Measurements from ENCODE around the gene C1orf35.
A peak's percentile ranks its signal among the peaks of the same experiment; 100 is the strongest.

The C1orf35 gene

GRCh38 chr1:228143480-228144192, 40.5 kb upstream of the C1orf35 start:
- peaks cover 6% of the 10 kb centered on the region; the same call in 1 of the 2 replicates for H3K36me3 ChIP-seq (replicated peaks; ENCODE audit: insufficient read depth, low read length)
- H3K9ac ChIP-seq (ENCODE audit: low read length), result no peak overlapping the region
- no peaks in the 10 kb centered on the region for H3K9me3 ChIP-seq (replicated peaks; ENCODE audit: insufficient read depth, low read length)
- H3K79me2 ChIP-seq (ENCODE audit: low read length), result peaks cover 75% of the 10 kb centered on the region
- H3F3A ChIP-seq (ENCODE audit: insufficient read depth, low read length), result peaks cover 15% of the 10 kb centered on the region
- peaks cover 32% of the 10 kb centered on the region for H4K20me1 ChIP-seq (ENCODE audit: insufficient read depth, low read length)
- no peak overlapping the region for H3K4me3 ChIP-seq (ENCODE audit: low read length)
- H3K9me2 ChIP-seq (replicated peaks; ENCODE audit: insufficient read depth, low read length), result no peaks in the 10 kb centered on the region
- DNase-seq, result no peak
- TF ChIP-seq EZH2phosphoT487 (IDR thresholded peaks at IDR 0.05; ENCODE audit: low read length) (no peak), EZH2 (optimal IDR thresholded peaks at IDR 0.05; ENCODE audit: low read depth, low read length) (no peak)
- H2AFZ ChIP-seq (ENCODE audit: low read length), result no peak overlapping the region
- H3K27ac ChIP-seq (ENCODE audit: low read length), result no peak overlapping the region
- peaks cover 14% of the 10 kb centered on the region for H3K4me1 ChIP-seq (ENCODE audit: low read length)
- H3K4me2 ChIP-seq (ENCODE audit: low read depth, low read length), result no peak overlapping the region
- H3K27me3 ChIP-seq (replicated peaks; ENCODE audit: insufficient read depth, low read length), result no peaks in the 10 kb centered on the region

- no peaks in the 10 kb centered on the region for H3K9me3 ChIP-seq (replicated peaks; ENCODE audit: insufficient read depth, low read length)
- H3K79me2 ChIP-seq (ENCODE audit: low read length), result peaks cover 72% of the 10 kb centered on the region
- H3K9me2 ChIP-seq (replicated peaks; ENCODE audit: insufficient read depth, low read length), result no peaks in the 10 kb centered on the region
- peaks cover 6% of the 10 kb centered on the region; the same call in 1 of the 2 replicates for H3K36me3 ChIP-seq (replicated peaks; ENCODE audit: insufficient read depth, low read length)
- H3K4me1 ChIP-seq (ENCODE audit: low read length), result peaks cover 14% of the 10 kb centered on the region
- no peak for DNase-seq
- H2AFZ ChIP-seq (ENCODE audit: low read length), result no peak overlapping the region
- H3K27ac ChIP-seq (ENCODE audit: low read length), result no peak overlapping the region
- H4K20me1 ChIP-seq (ENCODE audit: insufficient read depth, low read length), result peaks cover 32% of the 10 kb centered on the region
- H3K4me2 ChIP-seq (ENCODE audit: low read depth, low read length), result no peak overlapping the region
- TF ChIP-seq EZH2phosphoT487 (IDR thresholded peaks at IDR 0.05; ENCODE audit: low read length) (no peak), EZH2 (optimal IDR thresholded peaks at IDR 0.05; ENCODE audit: low read depth, low read length) (no peak), CTCF (IDR thresholded peaks at IDR 0.05; ENCODE audit: low read length) (no peak)
- peaks cover 15% of the 10 kb centered on the region for H3F3A ChIP-seq (ENCODE audit: insufficient read depth, low read length)
- no peak overlapping the region for H3K9ac ChIP-seq (ENCODE audit: low read length)
- 0 out of 2 replicates have a peak, but pooled peaks cover 8% of the 10 kb centered on the region for H3K27me3 ChIP-seq (replicated peaks; ENCODE audit: insufficient read depth, low read length)
- no peak overlapping the region for H3K4me3 ChIP-seq (ENCODE audit: low read length)
These were observed 39.6 kb upstream of the C1orf35 start for GRCh38 chr1:228142701-228143136.

GRCh38 chr1:228142155-228142691, 39.1 kb upstream of the C1orf35 start:
- H3K27ac ChIP-seq (ENCODE audit: low read length), result no peak overlapping the region
- H3K4me3 ChIP-seq (ENCODE audit: low read length), result peak overlapping the region; percentile 95
- 0 out of 2 replicates have a peak, but pooled peaks cover 6% of the 10 kb centered on the region for H3K36me3 ChIP-seq (replicated peaks; ENCODE audit: insufficient read depth, low read length)
- H3K4me2 ChIP-seq (ENCODE audit: low read depth, low read length), result peak overlapping the region; percentile 89
- peak overlapping the region; percentile 97; the same call in 1 of the 2 replicates for H3K9ac ChIP-seq (ENCODE audit: low read length)
- peaks cover 15% of the 10 kb centered on the region for H3F3A ChIP-seq (ENCODE audit: insufficient read depth, low read length)
- peaks cover 71% of the 10 kb centered on the region for H3K79me2 ChIP-seq (ENCODE audit: low read length)
- H4K20me1 ChIP-seq (ENCODE audit: insufficient read depth, low read length), result peaks cover 32% of the 10 kb centered on the region
- H3K27me3 ChIP-seq (replicated peaks; ENCODE audit: insufficient read depth, low read length), result 0 out of 2 replicates have a peak, but pooled peaks cover 9% of the 10 kb centered on the region
- TF ChIP-seq EZH2phosphoT487 (IDR thresholded peaks at IDR 0.05; ENCODE audit: low read length), result no peak
- TF ChIP-seq EZH2 (optimal IDR thresholded peaks at IDR 0.05; ENCODE audit: low read depth, low read length), result no peak
- TF ChIP-seq CTCF (IDR thresholded peaks at IDR 0.05; ENCODE audit: low read length), result no peak
- H3K9me3 ChIP-seq (replicated peaks; ENCODE audit: insufficient read depth, low read length), result no peaks in the 10 kb centered on the region
- no peak overlapping the region for H2AFZ ChIP-seq (ENCODE audit: low read length)
- H3K9me2 ChIP-seq (replicated peaks; ENCODE audit: insufficient read depth, low read length), result no peaks in the 10 kb centered on the region
- no peak for DNase-seq
- peaks cover 14% of the 10 kb centered on the region for H3K4me1 ChIP-seq (ENCODE audit: low read length)
